ENCODE measurements around the gene HAGH.

Gene HAGH

GRCh38 chr16:1851793-1852192 lies 25.2 kb upstream of the HAGH start:
- H3K27ac Mint-ChIP-seq = no peak overlapping the region
- H3K36me3 Mint-ChIP-seq (ENCODE audit: low read depth) = no peaks in the 10 kb centered on the region
- H3K9me3 Mint-ChIP-seq = no peaks in the 10 kb centered on the region

GRCh38 chr16:1850981-1851380 lies 24.4 kb upstream of the HAGH start:
- H3K36me3 Mint-ChIP-seq (ENCODE audit: low read depth) = no peaks in the 10 kb centered on the region
- no peak for DNase-seq
- H3K27me3 Mint-ChIP-seq = peaks cover 3% of the 10 kb centered on the region
- no peak overlapping the region for H3K27ac Mint-ChIP-seq
- H3K4me3 Mint-ChIP-seq = no peak overlapping the region
- no peaks in the 10 kb centered on the region for H3K9me3 Mint-ChIP-seq
- peaks cover 18% of the 10 kb centered on the region for H3K4me1 Mint-ChIP-seq (ENCODE audit: low read depth)

More at GRCh38 chr16:1851793-1852192, 25.2 kb upstream of the HAGH start:
- no peaks in the 10 kb centered on the region for H3K27me3 Mint-ChIP-seq
- H3K4me3 Mint-ChIP-seq = no peak overlapping the region
- no peak for DNase-seq
- H3K4me1 Mint-ChIP-seq (ENCODE audit: low read depth) = peaks cover 19% of the 10 kb centered on the region

- no peak overlapping the region for H3K4me3 Mint-ChIP-seq
- H3K27ac Mint-ChIP-seq = no peak overlapping the region
- peaks cover 6% of the 10 kb centered on the region for H3K27me3 Mint-ChIP-seq
- no peaks in the 10 kb centered on the region for H3K9me3 Mint-ChIP-seq
- no peaks in the 10 kb centered on the region for H3K4me1 Mint-ChIP-seq (ENCODE audit: low read depth)
- H3K36me3 Mint-ChIP-seq (ENCODE audit: low read depth) = no peaks in the 10 kb centered on the region
- no peak for DNase-seq
Observed at GRCh38 chr16:1846416-1846815, 19.8 kb upstream of the HAGH start.

GRCh38 chr16:1845985-1846384 lies 19.4 kb upstream of the HAGH start:
- Mint-ChIP-seq H3K27me3 (peaks cover 6% of the 10 kb centered on the region), H3K27ac (no peak overlapping the region), H3K4me1 (ENCODE audit: low read depth) (no peaks in the 10 kb centered on the region), H3K9me3 (no peaks in the 10 kb centered on the region), H3K36me3 (ENCODE audit: low read depth) (no peaks in the 10 kb centered on the region), H3K4me3 (no peak overlapping the region)
- DNase-seq = no peak

GRCh38 chr16:1839554-1839953 lies 12.9 kb upstream of the HAGH start:
- no peaks in the 10 kb centered on the region for H3K36me3 Mint-ChIP-seq (ENCODE audit: low read depth)
- no peak for DNase-seq
- H3K27ac Mint-ChIP-seq = no peak overlapping the region

GRCh38 chr16:1834096-1834495 lies 7.5 kb upstream of the HAGH start:
- Mint-ChIP-seq H3K9me3 (no peaks in the 10 kb centered on the region), H3K4me3 (no peak overlapping the region), H3K4me1 (ENCODE audit: low read depth) (peaks cover 18% of the 10 kb centered on the region), H3K36me3 (ENCODE audit: low read depth) (peaks cover 28% of the 10 kb centered on the region), H3K27me3 (no peaks in the 10 kb centered on the region), H3K27ac (no peak overlapping the region)
- DNase-seq = no peak

More at GRCh38 chr16:1839554-1839953, 12.9 kb upstream of the HAGH start:
- Mint-ChIP-seq H3K4me1 (ENCODE audit: low read depth) (no peaks in the 10 kb centered on the region), H3K4me3 (no peak overlapping the region), H3K9me3 (no peaks in the 10 kb centered on the region), H3K27me3 (no peaks in the 10 kb centered on the region)

- H3K4me1 Mint-ChIP-seq (ENCODE audit: low read depth) = peaks cover 28% of the 10 kb centered on the region
- DNase-seq = no peak
- no peak overlapping the region for H3K4me3 Mint-ChIP-seq
- H3K27me3 Mint-ChIP-seq = no peaks in the 10 kb centered on the region
- H3K27ac Mint-ChIP-seq = peak overlapping the region; percentile 59
- H3K9me3 Mint-ChIP-seq = no peaks in the 10 kb centered on the region
- peaks cover 33% of the 10 kb centered on the region for H3K36me3 Mint-ChIP-seq (ENCODE audit: low read depth)
Observed at GRCh38 chr16:1832838-1833454, 6.3 kb upstream of the HAGH start.

- peaks cover 33% of the 10 kb centered on the region for H3K4me1 Mint-ChIP-seq (ENCODE audit: low read depth)
- H3K27ac Mint-ChIP-seq = no peak overlapping the region
- no peaks in the 10 kb centered on the region for H3K9me3 Mint-ChIP-seq
- no peak overlapping the region for H3K4me3 Mint-ChIP-seq
- H3K36me3 Mint-ChIP-seq (ENCODE audit: low read depth) = peaks cover 42% of the 10 kb centered on the region
- DNase-seq = no peak
- no peaks in the 10 kb centered on the region for H3K27me3 Mint-ChIP-seq
Observed at GRCh38 chr16:1831186-1832075, 4.8 kb upstream of the HAGH start.

- Mint-ChIP-seq H3K4me3 (no peak overlapping the region), H3K27ac (peak overlapping the region; percentile 11), H3K36me3 (ENCODE audit: low read depth) (peaks cover 42% of the 10 kb centered on the region), H3K27me3 (no peaks in the 10 kb centered on the region), H3K9me3 (no peaks in the 10 kb centered on the region), H3K4me1 (ENCODE audit: low read depth) (peaks cover 40% of the 10 kb centered on the region)
- no peak for DNase-seq
Observed at GRCh38 chr16:1830213-1830612, 3.6 kb upstream of the HAGH start.

GRCh38 chr16:1828645-1829410 lies 2.2 kb upstream of the HAGH start:
- H3K27me3 Mint-ChIP-seq = no peaks in the 10 kb centered on the region
- H3K9me3 Mint-ChIP-seq = no peaks in the 10 kb centered on the region
- DNase-seq = no peak
- peaks cover 42% of the 10 kb centered on the region for H3K36me3 Mint-ChIP-seq (ENCODE audit: low read depth)
- H3K4me3 Mint-ChIP-seq = peak overlapping the region; percentile 97
- peaks cover 53% of the 10 kb centered on the region for H3K4me1 Mint-ChIP-seq (ENCODE audit: low read depth)
- H3K27ac Mint-ChIP-seq = peak overlapping the region; percentile 61

- H3K4me3 Mint-ChIP-seq = peak overlapping the region; percentile 81
- H3K4me1 Mint-ChIP-seq (ENCODE audit: low read depth) = peaks cover 53% of the 10 kb centered on the region
- no peak for DNase-seq
- H3K9me3 Mint-ChIP-seq = no peaks in the 10 kb centered on the region
- peaks cover 44% of the 10 kb centered on the region for H3K36me3 Mint-ChIP-seq (ENCODE audit: low read depth)
- peak overlapping the region; percentile 84 for H3K27ac Mint-ChIP-seq
- H3K27me3 Mint-ChIP-seq = no peaks in the 10 kb centered on the region
Observed at GRCh38 chr16:1825864-1826690, 548 bp downstream of the HAGH start.

GRCh38 chr16:1825381-1825863 lies 1.2 kb downstream of the HAGH start:
- Mint-ChIP-seq H3K4me3 (peak overlapping the region; percentile 81), H3K27ac (peak overlapping the region; percentile 84)

GRCh38 chr16:1823821-1824220 lies 2.8 kb downstream of the HAGH start:
- H3K27me3 Mint-ChIP-seq = no peaks in the 10 kb centered on the region
- peaks cover 35% of the 10 kb centered on the region for H3K4me1 Mint-ChIP-seq (ENCODE audit: low read depth)
- no peaks in the 10 kb centered on the region for H3K9me3 Mint-ChIP-seq
- no peak overlapping the region for H3K27ac Mint-ChIP-seq
- H3K36me3 Mint-ChIP-seq (ENCODE audit: low read depth) = peaks cover 38% of the 10 kb centered on the region
- H3K4me3 Mint-ChIP-seq = no peak overlapping the region
- DNase-seq = no peak

More at GRCh38 chr16:1825381-1825863, 1.2 kb downstream of the HAGH start:
- H3K36me3 Mint-ChIP-seq (ENCODE audit: low read depth) = peaks cover 44% of the 10 kb centered on the region
- DNase-seq = no peak
- no peaks in the 10 kb centered on the region for H3K27me3 Mint-ChIP-seq
- peaks cover 51% of the 10 kb centered on the region for H3K4me1 Mint-ChIP-seq (ENCODE audit: low read depth)
- no peaks in the 10 kb centered on the region for H3K9me3 Mint-ChIP-seq

- no peak for DNase-seq
- peaks cover 27% of the 10 kb centered on the region for H3K4me1 Mint-ChIP-seq (ENCODE audit: low read depth)
- peaks cover 40% of the 10 kb centered on the region for H3K36me3 Mint-ChIP-seq (ENCODE audit: low read depth)
- no peaks in the 10 kb centered on the region for H3K27me3 Mint-ChIP-seq
- no peak overlapping the region for H3K4me3 Mint-ChIP-seq
- no peak overlapping the region for H3K27ac Mint-ChIP-seq
- H3K9me3 Mint-ChIP-seq = no peaks in the 10 kb centered on the region
Observed at GRCh38 chr16:1822801-1823200, 3.8 kb downstream of the HAGH start.
